Heart left ventricle (tissue), 16 donors: ENCODE measurements around the gene DOK3. TPM values are rescaled to one million over a fixed set of nuclear protein-coding genes. Genes with fewer than 3 reads are reported as not detected.

Source experiments
- ATAC-seq, 4 donors: fragments of 200-7000 bp; cut with Tn5 transposase; one replicate each; pipeline ENCODE4 v1.9.1; 2020 to 2022; ENCODE audit warnings: moderate library complexity in 4 of 4, mild to moderate bottlenecking in 3 of 4, moderate number of reproducible peaks in 1 of 4
- DNase-seq, 5 donors: peaks; one replicate each; pipeline ENCODE4 v3.0.0-alpha.2; 2020
- H3K27ac ChIP-seq, 12 donors: fragments of 200-600 bp; sonication (generic) in 4 of 12; one replicate each; pipeline versions ENCODE4 v1.5.0 to v1.8.0; 2016 to 2022; ENCODE audit warnings: mild to moderate bottlenecking in 2 of 12
- H3K27me3 ChIP-seq, 9 donors: fragments of 200-600 bp; sonication (generic) in 2 of 9; one replicate each; pipeline versions ENCODE4 v1.5.1 to v1.8.0; 2016 to 2022; ENCODE audit warnings: mild to moderate bottlenecking in 3 of 9
- H3K36me3 ChIP-seq, 9 donors: fragments of 200-600 bp; sonication (generic) in 2 of 9; one replicate each; pipeline versions ENCODE4 v1.5.0 to v1.8.0; 2018 to 2022; ENCODE audit warnings: mild to moderate bottlenecking in 2 of 9
- H3K4me1 ChIP-seq, 12 donors: fragments of 200-600 bp; sonication (generic) in 4 of 12; one replicate each; pipeline versions ENCODE4 v1.5.0 to v1.8.0; 2016 to 2022; ENCODE audit warnings: mild to moderate bottlenecking in 3 of 12
- H3K4me3 ChIP-seq, 12 donors: fragments of 200-600 bp; sonication (generic) in 4 of 12; one replicate each; pipeline versions ENCODE4 v1.5.0 to v1.8.0; 2017 to 2022; ENCODE audit warnings: mild to moderate bottlenecking in 9 of 12, moderate library complexity in 4 of 12
- H3K9me3 ChIP-seq, 12 donors: fragments of 200-600 bp; sonication (generic) in 4 of 12; one replicate each; pipeline versions ENCODE4 v1.5.0 to v1.8.0; 2016 to 2022; ENCODE audit warnings: mild to moderate bottlenecking in 1 of 12
- CTCF ChIP-seq, 12 donors: fragments of 200-600 bp; sonication (generic) in 4 of 12; IDR thresholded peaks; one replicate each; pipeline versions ENCODE4 v1.5.0 to v1.8.0; 2018 to 2022; ENCODE audit warnings: antibody characterized with exemption in 12 of 12, mild to moderate bottlenecking in 5 of 12
- POLR2A ChIP-seq, 2 donors: fragments of 450-650 bp; IDR thresholded peaks; one replicate each; pipeline ENCODE4 v1.6.1; 2017; ENCODE audit warnings: antibody characterized with exemption in 2 of 2, mild to moderate bottlenecking in 2 of 2, moderate library complexity in 2 of 2
- WGBS, 4 donors: extraction: QIAGEN DNeasy Blood & Tissue Kit in 2 of 4; methylation state at CpG; one replicate each; pipeline versions ENCODE4 v1.1.5 to v1.1.7; 2013 to 2018; 5-methylcytosine and 5-hydroxymethylcytosine counted together
- intact Hi-C, 10 donors: fragments of 100-400 bp; cut with DNase I; formaldehyde crosslinking; loops; one replicate each; pipeline versions ENCODE4 v1.11.1 to v1.14.2; 2022
- polyA plus RNA-seq, 2 donors: library from polyadenylated mRNA; stranded (reverse); fragments of 200-250 nt; gene quantifications; one replicate each; pipeline ENCODE4 v1.2.3, GENCODE V29; 2013
- total RNA-seq, 9 donors: library from RNA; depleted of rRNA in 2 of 9; stranded (reverse); fragments of >200 nt in 2 of 9; fragmentation: NEBNext Ultra II Directional in 3 of 9; extraction: Animal tissue kit (Norgen Biotek cat#: 25700) in 3 of 9; gene quantifications; one replicate each; pipeline versions ENCODE4 v1.1.0 to v1.2.4, GENCODE V29; 2016 to 2023
- donor health status: ischemic (EF 13 %, LVEDD 7.1; RV severe dilation, severe dysfunction).
- donor health status: healthy with polysubstance abuse.
- donor health status: DM: no; HTN: yes; CAD: no.
- donor health status: DM: no; HTN: no; CAD: no.
- donor health status: ischemic (EF 25% LVEDD 6.9; RV normal size, moderate dysfunction).
- donor health status: ischemic (EF 25% LVEDD 5.7; RV mildly dilated, moderate dysfunction).
- donor health status: healthy.
- donor health status: DM: yes; HTN: yes; CAD: no.
- donor health status: ischemic (EF 35%, LVEDD 5.7; RV mildly dilated, moderate dysfunction).
- donor health status: nonischemic (EF 11% LVEDD 7.7; RV severe dilation, severe dysfunction).
- donor health status: DM: yes; HTN: yes; CAD: no.
- donor health status: PGD.
- donor health status: ischemic (EF 29% LVEDD 5.4; RV normal size, mild dysfunction).
- donor health status: nonischemic (EF 23%, LVEDD 6.1; RV moderate dilation, normal function).

DOK3 gene
- total and polyA plus RNA-seq, 11 donors = 0.77 to 23.8 (median 2.7) TPM

- H3K4me1 ChIP-seq = peaks cover 0 to 31% (median 10%) of the 10 kb centered on the region in 12 donors
- TF ChIP-seq POLR2A (IDR thresholded peaks at IDR 0.05) (no peak), CTCF (IDR thresholded peaks at IDR 0.05) (no peak)
- H3K27me3 ChIP-seq = no peaks in the 10 kb centered on the region
- H3K4me3 ChIP-seq = no peak overlapping the region
- intact Hi-C loops = loop anchor here in 4 of 10 donors (5.0 to 10.0 kb wide), 4 partner anchors 97 to 190 kb away; partner anchors contain the start of genes F12 (in 1 of the 4), MXD3 (in 1 of the 4) and PFN3 (in 1 of the 4)
- H3K9me3 ChIP-seq = no peaks in the 10 kb centered on the region
- 94 to 95% (median 94%) methylated on average over 29 to 47 of the region's 47 CpGs for WGBS, 4 donors
- no peak for ATAC-seq
- peak in 1 of 5 donors; percentile 67 for DNase-seq
- peaks cover 0 to 20% (median 0%) of the 10 kb centered on the region in 9 donors for H3K36me3 ChIP-seq
- no peak overlapping the region for H3K27ac ChIP-seq
These were observed 5.3 kb downstream of the DOK3 start for GRCh38 chr5:177504086-177505056.

- Histone ChIP-seq H3K27me3 (no peaks in the 10 kb centered on the region), H3K4me3 (no peak overlapping the region), H3K36me3 (peaks cover 0 to 20% (median 0%) of the 10 kb centered on the region in 9 donors), H3K27ac (no peak overlapping the region), H3K9me3 (no peaks in the 10 kb centered on the region), H3K4me1 (peaks cover 0 to 28% (median 11%) of the 10 kb centered on the region in 12 donors)
- WGBS, 4 donors = 91 to 93% (median 93%) methylated on average over 14 to 24 of the region's 24 CpGs
- intact Hi-C loops = loop anchor here in 4 of 10 donors (5.0 to 10.0 kb wide), 4 partner anchors 96 to 189 kb away; partner anchors contain the start of genes F12 (in 1 of the 4), MXD3 (in 1 of the 4) and PFN3 (in 1 of the 4)
- DNase-seq = peak in 1 of 5 donors; percentile 53
- no peak for ATAC-seq
- no peak for TF ChIP-seq POLR2A (IDR thresholded peaks at IDR 0.05)
- no peak for TF ChIP-seq CTCF (IDR thresholded peaks at IDR 0.05)
These were observed 6.1 kb downstream of the DOK3 start for GRCh38 chr5:177503351-177504085.

GRCh38 chr5:177502886-177503285 lies 6.7 kb downstream of the DOK3 start:
- Histone ChIP-seq H3K27me3 (no peaks in the 10 kb centered on the region), H3K9me3 (no peaks in the 10 kb centered on the region), H3K27ac (no peak overlapping the region), H3K4me3 (no peak overlapping the region), H3K36me3 (peaks cover 0 to 20% (median 0%) of the 10 kb centered on the region in 9 donors), H3K4me1 (peaks cover 0 to 35% (median 17%) of the 10 kb centered on the region in 12 donors)
- intact Hi-C loops = loop anchor here in 4 of 10 donors (5.0 to 10.0 kb wide), 4 partner anchors 96 to 188 kb away; partner anchors contain the start of genes F12 (in 1 of the 4), MXD3 (in 1 of the 4) and PFN3 (in 1 of the 4)
- 82 to 84% (median 83%) methylated on average over 15 to 16 of the region's 16 CpGs for WGBS, 4 donors
- TF ChIP-seq POLR2A (IDR thresholded peaks at IDR 0.05) = no peak
- no peak for TF ChIP-seq CTCF (IDR thresholded peaks at IDR 0.05)
- ATAC-seq (no peak), DNase-seq (no peak)
